HEK293 (cell line): ENCODE measurements around the gene DPPA4.
"Not testable (repeated sequence)": the region's sequence is repeated elsewhere in the genome, so short reads cannot be mapped to it uniquely, and the experiment has no call there.

ENCODE experiments used
- CTCF ChIA-PET: fragments of 350-600 bp; formaldehyde crosslinking; extraction: SDS; loops from one replicate; lab custom pipeline; 2021; ENCODE audit warnings: antibody characterized with exemption; lab: Yijun Ruan, JAX
- POLR2A ChIA-PET: fragments of 300-600 bp; formaldehyde crosslinking; extraction: SDS; loops from one replicate; lab custom pipeline; 2020; ENCODE audit warnings: antibody characterized with exemption, inconsistent platforms; lab: Yijun Ruan, JAX
- H3K27ac ChIP-seq: fragments of 200-500 bp; sonication (Bioruptor generic); 2 replicates; pipeline ENCODE4 v1.5.1; 2014; ENCODE audit warnings: low read depth, low read length, control low read depth, inconsistent platforms; ENCODE audit errors: extremely low read depth
- H3K36me3 ChIP-seq, 2 experiments: fragments of 200-500 bp in 1 of 2; sonication (Bioruptor generic) in 1 of 2; 1 replicate in 1 of 2; 2 replicates in 1 of 2; pipeline ENCODE4 v1.5.1; 2014 to 2017; ENCODE audit warnings: inconsistent platforms in 2 of 2, low read length in 2 of 2; ENCODE audit not compliant: control insufficient read depth in 2 of 2, insufficient read depth in 1 of 2
- H3K4me1 ChIP-seq: fragments of 200-500 bp; sonication (Bioruptor generic); 2 replicates; pipeline ENCODE4 v1.5.1; 2014; ENCODE audit warnings: mild to moderate bottlenecking, low read length, inconsistent platforms; ENCODE audit not compliant: control insufficient read depth, insufficient read depth
- H3K4me3 ChIP-seq: 2 replicates; pipeline ENCODE4 v1.5.1; 2011; ENCODE audit warnings: low read depth, mild to moderate bottlenecking, control low read depth, low read length, moderate library complexity
- H3K9me3 ChIP-seq: fragments of 200-500 bp; sonication (Bioruptor generic); 2 replicates; pipeline ENCODE4 v1.5.1; 2014; ENCODE audit warnings: low read depth, low read length, inconsistent platforms; ENCODE audit not compliant: control insufficient read depth, insufficient read depth
- IKZF3 ChIP-seq: fragments of 450-650 bp; IDR thresholded peaks from 2 replicates; pipeline ENCODE4 v1.5.0; 2018; ENCODE audit warnings: missing biosample characterization, mild to moderate bottlenecking, missing genetic modification characterization, moderate library complexity
- OVOL3 ChIP-seq: fragments of 450-650 bp; formaldehyde crosslinking; IDR thresholded peaks from 2 replicates; pipeline ENCODE4 v1.5.1; 2016; ENCODE audit warnings: missing biosample characterization, missing genetic modification characterization
- REST ChIP-seq: fragments of 450-650 bp; formaldehyde crosslinking; IDR thresholded peaks from 2 replicates; pipeline ENCODE4 v1.5.1; 2016; ENCODE audit warnings: missing biosample characterization, missing genetic modification characterization
- SCRT1 ChIP-seq: fragments of 450-650 bp; formaldehyde crosslinking; IDR thresholded peaks from 2 replicates; pipeline ENCODE4 v1.5.1; 2016; ENCODE audit warnings: missing biosample characterization, missing genetic modification characterization, borderline replicate concordance
- SP2 ChIP-seq: fragments of 450-650 bp; formaldehyde crosslinking; IDR thresholded peaks from 2 replicates; pipeline ENCODE4 v1.5.1; 2016; ENCODE audit warnings: missing biosample characterization, missing genetic modification characterization
- SP7 ChIP-seq: fragments of 450-650 bp; formaldehyde crosslinking; IDR thresholded peaks from 2 replicates; pipeline ENCODE4 v1.5.1; 2016; ENCODE audit warnings: missing biosample characterization, missing genetic modification characterization
- ZNF140 ChIP-seq: fragments of 450-650 bp; formaldehyde crosslinking; IDR thresholded peaks from 2 replicates; pipeline ENCODE4 v1.5.1; 2016; ENCODE audit warnings: missing biosample characterization, missing genetic modification characterization
- ZNF366 ChIP-seq: fragments of 450-650 bp; formaldehyde crosslinking; conservative IDR thresholded peaks from 2 replicates; pipeline ENCODE4 v1.5.1; 2016; ENCODE audit warnings: missing biosample characterization, missing genetic modification characterization
- ZNF398 ChIP-seq: fragments of 450-650 bp; formaldehyde crosslinking; IDR thresholded peaks from 2 replicates; pipeline ENCODE4 v1.5.1; 2017; ENCODE audit warnings: missing biosample characterization, missing genetic modification characterization
- ZNF416 ChIP-seq: fragments of 450-650 bp; formaldehyde crosslinking; IDR thresholded peaks from 2 replicates; pipeline ENCODE4 v1.5.1; 2016; ENCODE audit warnings: missing biosample characterization, missing genetic modification characterization
- ZNF529 ChIP-seq: fragments of 450-650 bp; formaldehyde crosslinking; IDR thresholded peaks from 2 replicates; pipeline ENCODE4 v1.5.1; 2017; ENCODE audit warnings: missing genetic modification characterization, missing biosample characterization; ENCODE audit not compliant: insufficient replicate concordance
- ZNF530 ChIP-seq: fragments of 450-650 bp; formaldehyde crosslinking; IDR thresholded peaks from 2 replicates; pipeline ENCODE4 v1.5.1; 2016; ENCODE audit warnings: low read depth, missing biosample characterization, missing genetic modification characterization
- ZNF549 ChIP-seq: fragments of 450-650 bp; IDR thresholded peaks from 2 replicates; pipeline ENCODE4 v1.5.1; 2018; ENCODE audit warnings: missing biosample characterization, missing genetic modification characterization, mild to moderate bottlenecking, inconsistent platforms, moderate library complexity
- ZNF658 ChIP-seq: fragments of 450-650 bp; formaldehyde crosslinking; IDR thresholded peaks from 2 replicates; pipeline ENCODE4; 2016; ENCODE audit warnings: missing biosample characterization, missing genetic modification characterization
- ZNF837 ChIP-seq: fragments of 450-650 bp; formaldehyde crosslinking; IDR thresholded peaks from 2 replicates; pipeline ENCODE4 v1.5.1; 2016; ENCODE audit warnings: missing biosample characterization, missing genetic modification characterization
- TF ChIP-seq, protein P1 (sequence below): fragments of 450-650 bp; formaldehyde crosslinking; optimal IDR thresholded peaks from 2 replicates; pipeline ENCODE3; 2016; ENCODE audit warnings: missing biosample characterization, mild to moderate bottlenecking, missing genetic modification characterization
- TF ChIP-seq, protein P2 (sequence below): fragments of 450-650 bp; formaldehyde crosslinking; IDR thresholded peaks from 2 replicates; pipeline ENCODE4 v1.5.1; 2016; ENCODE audit warnings: missing biosample characterization, missing genetic modification characterization
- TF ChIP-seq, protein P3 (sequence below): fragments of 450-650 bp; formaldehyde crosslinking; conservative IDR thresholded peaks from 2 replicates; pipeline ENCODE4 v1.5.1; 2016; ENCODE audit warnings: low read depth, missing biosample characterization, missing genetic modification characterization

Gene DPPA4

GRCh38 chr3:109382588-109382987, 45.2 kb upstream of the DPPA4 start:
- no peak overlapping the region for H3K4me3 ChIP-seq
- no peak overlapping the region for H3K27ac ChIP-seq
- H3K9me3 ChIP-seq, result no peaks in the 10 kb centered on the region
- TF ChIP-seq SP2, result no peak
- no peak for TF ChIP-seq SCRT1 (tag by site-specific recombination)
- no peaks in the 10 kb centered on the region for H3K36me3 ChIP-seq
- ChIA-PET CTCF (no interaction called here), POLR2A (no interaction called here)
- H3K4me1 ChIP-seq, result no peaks in the 10 kb centered on the region

- POLR2A ChIA-PET, result no interaction called here
- Histone ChIP-seq H3K27ac (no peak overlapping the region), H3K4me1 (no peaks in the 10 kb centered on the region), H3K9me3 (no peaks in the 10 kb centered on the region), H3K36me3 (no peaks in the 10 kb centered on the region), H3K4me3 (no peak overlapping the region)
- CTCF ChIA-PET, result no interaction called here
- TF ChIP-seq, protein P1, sequence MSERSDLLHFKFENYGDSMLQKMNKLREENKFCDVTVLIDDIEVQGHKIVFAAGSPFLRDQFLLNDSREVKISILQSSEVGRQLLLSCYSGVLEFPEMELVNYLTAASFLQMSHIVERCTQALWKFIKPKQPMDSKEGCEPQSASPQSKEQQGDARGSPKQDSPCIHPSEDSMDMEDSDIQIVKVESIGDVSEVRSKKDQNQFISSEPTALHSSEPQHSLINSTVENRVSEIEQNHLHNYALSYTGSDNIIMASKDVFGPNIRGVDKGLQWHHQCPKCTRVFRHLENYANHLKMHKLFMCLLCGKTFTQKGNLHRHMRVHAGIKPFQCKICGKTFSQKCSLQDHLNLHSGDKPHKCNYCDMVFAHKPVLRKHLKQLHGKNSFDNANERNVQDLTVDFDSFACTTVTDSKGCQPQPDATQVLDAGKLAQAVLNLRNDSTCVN, result no peak
- TF ChIP-seq ZNF549 (tag by site-specific recombination), result no peak
- no peak for TF ChIP-seq ZNF416 (tag by site-specific recombination)
- TF ChIP-seq ZNF398, result no peak
- TF ChIP-seq ZNF529, result no peak
- TF ChIP-seq IKZF3, result no peak
- TF ChIP-seq, protein P2, sequence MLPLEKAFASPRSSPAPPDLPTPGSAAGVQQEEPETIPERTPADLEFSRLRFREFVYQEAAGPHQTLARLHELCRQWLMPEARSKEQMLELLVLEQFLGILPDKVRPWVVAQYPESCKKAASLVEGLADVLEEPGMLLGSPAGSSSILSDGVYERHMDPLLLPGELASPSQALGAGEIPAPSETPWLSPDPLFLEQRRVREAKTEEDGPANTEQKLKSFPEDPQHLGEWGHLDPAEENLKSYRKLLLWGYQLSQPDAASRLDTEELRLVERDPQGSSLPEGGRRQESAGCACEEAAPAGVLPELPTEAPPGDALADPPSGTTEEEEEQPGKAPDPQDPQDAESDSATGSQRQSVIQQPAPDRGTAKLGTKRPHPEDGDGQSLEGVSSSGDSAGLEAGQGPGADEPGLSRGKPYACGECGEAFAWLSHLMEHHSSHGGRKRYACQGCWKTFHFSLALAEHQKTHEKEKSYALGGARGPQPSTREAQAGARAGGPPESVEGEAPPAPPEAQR (tag by site-specific recombination), result no peak
- TF ChIP-seq REST, result no peak
- TF ChIP-seq ZNF837 (tag by site-specific recombination), result no peak
These were observed 38.6 kb upstream of the DPPA4 start for GRCh38 chr3:109375975-109376374.

- H3K4me3 ChIP-seq, H3K27ac ChIP-seq, CTCF ChIA-PET, H3K36me3 ChIP-seq, H3K4me1 ChIP-seq, H3K9me3 ChIP-seq, POLR2A ChIA-PET: not testable (repeated sequence)
These were observed 37.1 kb upstream of the DPPA4 start for GRCh38 chr3:109374434-109374833.

DNA sequence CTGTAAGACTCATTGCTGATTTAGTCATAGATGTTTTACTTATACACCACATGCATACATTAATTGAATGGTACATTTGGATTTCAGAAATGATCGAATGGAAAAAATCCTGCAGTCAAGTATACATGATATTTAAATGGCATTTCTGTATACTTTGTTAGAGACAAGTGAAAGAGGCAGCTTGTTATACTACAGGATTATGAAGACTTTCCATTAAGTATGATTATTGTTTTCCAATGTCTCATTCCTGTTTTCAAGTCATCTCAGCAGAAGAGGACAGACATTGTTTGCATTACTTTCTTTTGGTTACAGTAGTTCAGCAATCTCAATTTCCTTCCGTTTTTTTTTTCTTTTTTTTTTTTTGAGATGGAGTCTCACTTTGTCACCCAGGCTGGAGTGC, 36.6 kb upstream of the DPPA4 start:
- ChIA-PET CTCF (no interaction called here), POLR2A (no interaction called here)
- no peak overlapping the region for H3K27ac ChIP-seq
- no peak overlapping the region for H3K4me3 ChIP-seq
- no peaks in the 10 kb centered on the region for H3K4me1 ChIP-seq
- H3K36me3 ChIP-seq, result no peaks in the 10 kb centered on the region
- no peaks in the 10 kb centered on the region for H3K9me3 ChIP-seq
- TF ChIP-seq, protein P3, sequence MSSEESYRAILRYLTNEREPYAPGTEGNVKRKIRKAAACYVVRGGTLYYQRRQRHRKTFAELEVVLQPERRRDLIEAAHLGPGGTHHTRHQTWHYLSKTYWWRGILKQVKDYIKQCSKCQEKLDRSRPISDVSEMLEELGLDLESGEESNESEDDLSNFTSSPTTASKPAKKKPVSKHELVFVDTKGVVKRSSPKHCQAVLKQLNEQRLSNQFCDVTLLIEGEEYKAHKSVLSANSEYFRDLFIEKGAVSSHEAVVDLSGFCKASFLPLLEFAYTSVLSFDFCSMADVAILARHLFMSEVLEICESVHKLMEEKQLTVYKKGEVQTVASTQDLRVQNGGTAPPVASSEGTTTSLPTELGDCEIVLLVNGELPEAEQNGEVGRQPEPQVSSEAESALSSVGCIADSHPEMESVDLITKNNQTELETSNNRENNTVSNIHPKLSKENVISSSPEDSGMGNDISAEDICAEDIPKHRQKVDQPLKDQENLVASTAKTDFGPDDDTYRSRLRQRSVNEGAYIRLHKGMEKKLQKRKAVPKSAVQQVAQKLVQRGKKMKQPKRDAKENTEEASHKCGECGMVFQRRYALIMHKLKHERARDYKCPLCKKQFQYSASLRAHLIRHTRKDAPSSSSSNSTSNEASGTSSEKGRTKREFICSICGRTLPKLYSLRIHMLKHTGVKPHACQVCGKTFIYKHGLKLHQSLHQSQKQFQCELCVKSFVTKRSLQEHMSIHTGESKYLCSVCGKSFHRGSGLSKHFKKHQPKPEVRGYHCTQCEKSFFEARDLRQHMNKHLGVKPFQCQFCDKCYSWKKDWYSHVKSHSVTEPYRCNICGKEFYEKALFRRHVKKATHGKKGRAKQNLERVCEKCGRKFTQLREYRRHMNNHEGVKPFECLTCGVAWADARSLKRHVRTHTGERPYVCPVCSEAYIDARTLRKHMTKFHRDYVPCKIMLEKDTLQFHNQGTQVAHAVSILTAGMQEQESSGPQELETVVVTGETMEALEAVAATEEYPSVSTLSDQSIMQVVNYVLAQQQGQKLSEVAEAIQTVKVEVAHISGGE, result no peak
- TF ChIP-seq ZNF530 (tag by site-specific recombination), result no peak
- no peak for TF ChIP-seq ZNF140 (tag by site-specific recombination)
- TF ChIP-seq OVOL3 (tag by site-specific recombination), result no peak
- no peak for TF ChIP-seq ZNF366
- no peak for TF ChIP-seq SP7 (tag by site-specific recombination)
- TF ChIP-seq ZNF658 (tag by site-specific recombination), result no peak
